HG03103 (cell line): ENCODE measurements around the gene TRPV6.

Experiments
- ATAC-seq: cut with Tn5 transposase; IDR thresholded peaks from one replicate; pipeline ENCODE4 v1.9.1; 2021; ENCODE audit warnings: low read depth; ENCODE audit not compliant: unreplicated experiment

Gene TRPV6

GRCh38 chr7:142856565-142857245 is 28.8 kb downstream of the TRPV6 start:
- no peak for ATAC-seq

DNA sequence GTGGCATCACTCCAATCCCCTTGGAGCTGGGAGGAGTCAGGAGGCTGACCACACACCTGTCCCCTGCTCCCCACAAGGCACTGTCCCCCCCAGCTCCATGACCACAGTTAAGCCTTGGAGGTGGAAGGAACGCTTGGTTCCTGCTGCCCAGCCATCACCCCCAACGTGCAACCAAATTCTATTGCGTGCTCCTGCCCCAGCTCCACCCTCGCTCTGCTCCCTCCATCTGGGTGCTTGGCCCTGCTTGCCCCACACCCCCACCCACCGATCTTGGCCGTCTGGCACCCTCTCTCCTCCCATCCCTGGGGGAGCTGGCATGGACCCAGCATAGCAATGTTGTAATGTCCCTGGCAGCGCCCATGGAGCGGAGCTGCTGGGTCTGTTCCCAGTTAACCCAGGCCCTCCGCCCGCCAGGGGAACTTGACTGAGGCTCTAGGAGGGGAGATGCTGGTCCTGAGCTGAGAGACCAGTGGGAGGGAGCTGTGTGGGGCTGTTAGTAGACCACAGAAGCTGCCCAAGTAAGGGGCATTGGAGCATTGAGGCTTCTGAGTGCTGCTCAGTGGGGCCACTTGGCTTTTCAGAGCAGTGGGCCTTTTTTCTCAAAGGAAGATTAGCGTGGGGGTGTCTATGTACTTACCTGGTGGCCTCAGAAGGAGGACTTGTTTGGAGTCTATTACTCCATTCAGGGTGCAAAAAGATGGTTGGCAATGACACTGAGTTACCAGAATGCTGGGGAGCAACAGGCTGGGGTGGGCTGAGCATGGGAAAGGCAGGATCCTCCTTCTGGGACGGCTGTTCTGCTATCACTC is 29.6 kb downstream of the TRPV6 start:
- no peak for ATAC-seq

GRCh38 chr7:142855114-142855743 is 30.3 kb downstream of the TRPV6 start:
- ATAC-seq: peak; percentile 10

GRCh38 chr7:142854372-142855113 is 31.0 kb downstream of the TRPV6 start, which contains the start of gene EPHB6:
TSS of gene EPHB6 (plus strand) at chr7:142855076. CDS start at chr7:142863228, 8,152 bp downstream.
- ATAC-seq: peak; percentile 50

- ATAC-seq: peak; percentile 69
Measured at GRCh38 chr7:142853739-142854371, 31.7 kb downstream of the TRPV6 start.

DNA sequence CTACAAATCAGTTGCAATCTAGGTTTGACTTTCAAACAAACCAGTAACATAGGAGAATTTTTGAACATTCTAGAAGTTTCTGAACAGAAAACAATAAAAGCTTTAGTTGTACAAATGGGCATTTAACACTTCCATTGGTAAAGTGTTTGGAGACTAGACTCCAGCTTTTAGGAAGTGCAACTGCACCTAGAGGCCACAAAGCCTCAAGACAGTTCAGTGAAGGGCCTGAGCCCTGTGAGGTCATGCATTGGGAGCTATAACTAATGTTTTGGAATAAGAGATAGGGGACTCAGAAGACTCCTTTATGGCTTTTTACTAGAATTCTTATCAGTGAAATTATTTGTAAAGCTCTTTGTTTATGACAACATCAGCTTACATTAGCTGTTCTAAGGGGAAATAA is 33.6 kb downstream of the TRPV6 start:
- ATAC-seq: no peak

DNA sequence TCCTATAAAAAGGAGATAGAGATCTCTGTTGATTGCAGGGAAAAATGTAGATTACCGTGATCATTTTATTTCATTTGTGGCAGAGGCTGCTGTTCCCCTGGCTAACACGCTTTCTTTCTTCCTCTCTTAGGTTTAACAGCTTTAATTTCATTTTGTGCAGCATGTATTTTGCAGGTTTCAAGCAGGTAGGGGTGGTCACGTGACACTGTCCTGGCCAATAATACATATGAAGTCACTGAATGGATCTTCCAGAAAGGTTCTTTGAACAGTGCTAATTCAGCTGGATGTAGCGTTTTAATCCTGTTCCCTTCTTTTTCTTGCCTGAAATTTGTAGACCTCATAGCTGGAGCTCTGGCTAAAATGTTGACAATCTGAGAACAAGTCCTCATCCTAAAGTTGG is 34.3 kb downstream of the TRPV6 start:
- ATAC-seq: no peak

- ATAC-seq: no peak
Measured at GRCh38 chr7:142847353-142847752, 38.2 kb downstream of the TRPV6 start.

- ATAC-seq: no peak
Measured at GRCh38 chr7:142842251-142842766, 43.2 kb downstream of the TRPV6 start.

- no peak for ATAC-seq
Measured at GRCh38 chr7:142838461-142839213, 46.9 kb downstream of the TRPV6 start.

DNA sequence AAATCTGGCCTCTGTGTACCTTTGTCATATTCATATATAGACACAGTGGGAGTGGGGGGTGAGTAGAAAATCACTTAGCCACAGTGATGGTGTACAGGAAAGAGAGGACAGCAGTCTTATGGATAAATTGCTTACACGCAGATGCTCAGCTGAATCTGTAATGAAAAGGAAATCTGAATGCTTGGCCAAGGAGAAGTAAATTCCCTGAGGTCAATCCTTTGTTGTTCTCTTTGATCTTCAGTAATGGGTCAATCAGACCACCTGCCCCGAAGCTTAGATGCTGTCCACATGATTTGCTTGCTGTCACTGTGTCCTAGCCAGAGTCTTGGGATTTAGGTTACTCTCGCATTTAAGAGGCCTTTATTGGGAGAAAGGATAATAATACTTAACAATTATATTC is 49.1 kb downstream of the TRPV6 start:
- no peak for ATAC-seq

- ATAC-seq: no peak
Measured at GRCh38 chr7:142835487-142835886, 50.1 kb downstream of the TRPV6 start.

DNA sequence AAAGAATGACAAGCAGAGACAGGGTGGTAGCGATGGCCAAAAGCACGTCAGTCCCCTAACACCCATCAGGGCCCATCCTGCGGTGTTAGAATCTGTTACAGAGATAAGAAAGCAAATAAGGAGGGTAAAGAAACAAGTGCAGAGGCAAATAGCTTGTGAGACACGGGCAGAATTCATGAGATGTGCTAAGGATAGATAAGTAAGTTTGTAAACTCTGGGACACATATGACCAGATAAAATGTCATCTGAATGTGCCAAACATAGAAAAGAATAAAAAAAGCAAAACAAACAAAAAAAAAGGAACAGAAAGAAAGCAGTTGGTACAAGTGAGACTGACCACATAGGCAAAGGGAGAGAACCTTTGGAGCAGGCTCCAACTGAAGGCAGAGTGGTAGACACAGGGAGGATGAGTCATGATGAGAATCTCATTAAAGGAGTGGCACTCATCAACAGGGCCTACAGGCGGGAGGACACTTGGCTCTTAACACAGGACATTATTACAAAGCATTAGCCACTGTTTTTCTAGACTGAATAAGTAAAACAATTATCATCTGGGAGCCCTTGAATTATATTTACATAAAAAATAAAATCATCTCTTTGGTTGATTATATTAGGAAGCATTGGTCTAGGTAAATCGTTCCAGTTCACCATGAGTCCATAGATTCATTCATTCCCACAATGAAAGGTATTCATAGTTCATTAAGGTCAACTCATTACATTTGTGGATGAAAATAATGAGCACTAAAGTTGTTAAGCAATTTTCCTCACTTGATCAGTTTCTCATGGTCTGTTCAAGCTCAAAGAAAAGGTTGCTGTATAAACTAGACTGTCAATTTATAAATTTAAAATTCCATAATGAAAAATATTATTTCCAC is 52.1 kb downstream of the TRPV6 start:
- ATAC-seq: peak; percentile 48

DNA sequence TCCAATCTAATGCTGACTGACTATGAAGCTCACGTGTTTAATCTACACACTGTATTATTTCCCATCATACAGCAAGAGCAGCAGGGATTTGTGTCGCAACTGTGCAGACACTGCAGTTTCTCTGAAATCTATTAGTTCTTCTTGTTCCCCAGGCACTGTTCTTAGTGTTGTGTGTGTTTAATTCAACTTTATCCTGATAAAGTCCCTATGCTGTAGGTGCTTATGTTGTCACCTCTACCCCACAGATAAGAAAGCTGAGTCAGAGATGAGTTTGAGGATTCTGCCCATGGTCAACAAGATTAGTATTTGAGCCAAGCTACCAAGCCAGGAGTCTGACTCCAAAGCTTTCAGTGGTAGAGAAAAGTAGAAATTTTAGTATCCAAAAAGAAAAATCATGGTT is 53.1 kb downstream of the TRPV6 start:
- no peak for ATAC-seq

DNA sequence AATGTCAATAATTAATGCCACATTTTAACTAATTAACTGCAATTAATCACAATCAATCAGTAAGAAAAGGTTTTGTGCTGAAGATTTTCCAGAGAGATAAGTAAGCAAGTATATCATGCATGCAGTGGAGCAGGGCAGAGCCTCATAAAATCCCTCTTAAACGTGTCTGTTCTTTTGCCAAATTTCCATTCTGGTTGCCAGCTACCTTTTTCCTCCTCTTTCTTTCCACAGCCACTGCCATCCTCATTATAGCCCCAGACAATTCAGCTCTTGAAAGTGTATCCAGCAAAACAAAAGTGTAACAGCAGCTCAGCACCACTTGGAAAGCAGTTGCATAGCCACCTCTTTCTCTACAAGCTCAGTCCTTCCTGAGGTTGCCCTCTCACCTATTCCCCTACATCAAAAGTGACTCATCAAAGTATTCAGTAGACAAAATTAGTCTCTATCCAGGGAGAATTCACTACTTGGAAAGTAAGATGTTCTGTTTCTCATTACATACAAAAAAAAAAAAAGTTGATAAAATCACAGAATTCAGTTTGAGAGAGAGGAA is 57.5 kb downstream of the TRPV6 start:
- no peak for ATAC-seq

- no peak for ATAC-seq
Measured at GRCh38 chr7:142822714-142823113, 62.8 kb downstream of the TRPV6 start.
